Thyroid gland (tissue), 4 donors: ENCODE results near the gene TTC21A. TPM values are rescaled to one million over a fixed set of nuclear protein-coding genes. Genes with fewer than 3 reads are reported as not detected.

ENCODE experiments used
- DNase-seq, 2 donors: peaks; one replicate each; pipeline ENCODE4 v3.0.0-alpha.2; 2019
- H3K27ac ChIP-seq, 3 donors: fragments of 200-600 bp; sonication (generic); 1 replicate in 2 of 3; 2 replicates in 1 of 3; pipeline ENCODE4 v1.5.1; 2016 to 2019; ENCODE audit warnings: mild to moderate bottlenecking in 1 of 3, moderate library complexity in 1 of 3
- H3K27me3 ChIP-seq: fragments of 200-600 bp; sonication (generic); one replicate; pipeline ENCODE4 v1.5.1; 2019
- H3K36me3 ChIP-seq, 2 donors: fragments of 200-600 bp; sonication (generic); one replicate each; pipeline ENCODE4 v1.5.1; 2016 to 2019
- H3K4me1 ChIP-seq, 2 donors: fragments of 200-600 bp; sonication (generic); one replicate each; pipeline ENCODE4 v1.5.1; 2017 to 2019
- H3K4me3 ChIP-seq, 3 donors: fragments of 200-600 bp; sonication (generic); replicated peaks in 1 of 3; 1 replicate in 2 of 3; 2 replicates in 1 of 3; pipeline ENCODE4 v1.5.1; 2016; ENCODE audit warnings: mild to moderate bottlenecking in 1 of 3
- H3K9me3 ChIP-seq: fragments of 200-600 bp; sonication (generic); one replicate; pipeline ENCODE4 v1.5.1; 2017
- POLR2A ChIP-seq, 2 donors: fragments of 450-650 bp; IDR thresholded peaks; one replicate each; pipeline ENCODE4 v1.6.1; 2017; ENCODE audit warnings: antibody characterized with exemption in 2 of 2, mild to moderate bottlenecking in 2 of 2, moderate library complexity in 1 of 2
- WGBS, 2 donors: methylation state at CpG; one replicate each; pipeline ENCODE4 v1.1.5; 2017; 5-methylcytosine and 5-hydroxymethylcytosine counted together
- intact Hi-C: fragments of 100-400 bp; cut with DNase I; formaldehyde crosslinking; loops from one replicate; pipeline ENCODE4 v1.15.1; 2023
- total RNA-seq, 4 donors: library from RNA; depleted of rRNA; stranded (reverse); fragments of >200 nt; gene quantifications; one replicate each; pipeline ENCODE4 v1.2.3, GENCODE V29; 2016
- TF ChIP-seq, protein P1 (sequence below), 6 experiments: fragments of 200-600 bp in 3 of 6; fragments of 450-650 bp in 3 of 6; sonication (generic) in 3 of 6; IDR thresholded peaks; one replicate each; pipeline ENCODE4 v1.5.1; 2016 to 2019; ENCODE audit warnings: antibody characterized with exemption in 6 of 6, mild to moderate bottlenecking in 2 of 6, inconsistent platforms in 1 of 6, moderate library complexity in 1 of 6

The TTC21A gene
- total RNA-seq, 4 donors from 2014 or later = 8.9 to 17.8 (median 11.7) TPM

- intact Hi-C loops = no loop called here
- no peak for TF ChIP-seq POLR2A (IDR thresholded peaks at IDR 0.05)
- TF ChIP-seq, protein P1, sequence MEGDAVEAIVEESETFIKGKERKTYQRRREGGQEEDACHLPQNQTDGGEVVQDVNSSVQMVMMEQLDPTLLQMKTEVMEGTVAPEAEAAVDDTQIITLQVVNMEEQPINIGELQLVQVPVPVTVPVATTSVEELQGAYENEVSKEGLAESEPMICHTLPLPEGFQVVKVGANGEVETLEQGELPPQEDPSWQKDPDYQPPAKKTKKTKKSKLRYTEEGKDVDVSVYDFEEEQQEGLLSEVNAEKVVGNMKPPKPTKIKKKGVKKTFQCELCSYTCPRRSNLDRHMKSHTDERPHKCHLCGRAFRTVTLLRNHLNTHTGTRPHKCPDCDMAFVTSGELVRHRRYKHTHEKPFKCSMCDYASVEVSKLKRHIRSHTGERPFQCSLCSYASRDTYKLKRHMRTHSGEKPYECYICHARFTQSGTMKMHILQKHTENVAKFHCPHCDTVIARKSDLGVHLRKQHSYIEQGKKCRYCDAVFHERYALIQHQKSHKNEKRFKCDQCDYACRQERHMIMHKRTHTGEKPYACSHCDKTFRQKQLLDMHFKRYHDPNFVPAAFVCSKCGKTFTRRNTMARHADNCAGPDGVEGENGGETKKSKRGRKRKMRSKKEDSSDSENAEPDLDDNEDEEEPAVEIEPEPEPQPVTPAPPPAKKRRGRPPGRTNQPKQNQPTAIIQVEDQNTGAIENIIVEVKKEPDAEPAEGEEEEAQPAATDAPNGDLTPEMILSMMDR (IDR thresholded peaks at IDR 0.05) = no peak
- Histone ChIP-seq H3K4me1 (no peaks in the 10 kb centered on the region), H3K27me3 (no peaks in the 10 kb centered on the region), H3K27ac (no peak overlapping the region), H3K9me3 (no peaks in the 10 kb centered on the region), H3K4me3 (no peak overlapping the region), H3K36me3 (peaks cover 0 to 14% of the 10 kb centered on the region in 2 donors)
- WGBS, 2 donors = 98 to 100% methylated on average over 3 of the region's 3 CpGs
- DNase-seq = no peak
These were observed 8.4 kb downstream of the TTC21A start for GRCh38 chr3:39115870-39116269.

DNA sequence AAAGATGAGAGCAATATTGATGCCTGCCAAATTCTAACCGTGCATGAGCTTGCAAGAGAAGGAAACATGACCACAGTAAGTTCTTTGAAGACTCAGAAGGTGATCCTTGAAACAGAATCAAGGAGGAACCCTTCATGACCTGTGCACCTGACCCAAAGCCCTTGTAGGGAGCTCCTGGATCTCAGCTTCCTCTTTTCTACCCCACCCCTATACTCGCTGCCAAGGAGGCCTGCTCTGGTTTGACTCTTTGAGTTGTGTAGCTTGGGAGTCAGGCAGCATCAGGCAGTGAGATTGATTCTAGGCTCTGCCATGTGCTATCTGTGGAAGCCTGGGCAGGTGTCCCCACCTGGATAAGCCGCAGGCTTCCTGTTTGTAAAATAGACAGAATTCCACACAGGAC lies 10.6 kb downstream of the TTC21A start:
- Histone ChIP-seq H3K9me3 (no peaks in the 10 kb centered on the region), H3K27me3 (no peaks in the 10 kb centered on the region), H3K36me3 (peaks cover 0 to 14% of the 10 kb centered on the region in 2 donors), H3K4me3 (no peak overlapping the region), H3K4me1 (no peaks in the 10 kb centered on the region), H3K27ac (no peak overlapping the region)
- intact Hi-C loops = no loop called here
- no peak for DNase-seq
- TF ChIP-seq POLR2A (IDR thresholded peaks at IDR 0.05) = no peak
- TF ChIP-seq, protein P1 (IDR thresholded peaks at IDR 0.05) = no peak
- WGBS, 2 donors = 88 to 91% methylated on average over 3 of the region's 3 CpGs

GRCh38 chr3:39118931-39119660 lies 11.6 kb downstream of the TTC21A start:
- H3K27me3 ChIP-seq = no peaks in the 10 kb centered on the region
- 66 to 87% methylated on average over 5 of the region's 5 CpGs for WGBS, 2 donors
- no peaks in the 10 kb centered on the region for H3K9me3 ChIP-seq
- H3K4me3 ChIP-seq = no peak overlapping the region
- no peak overlapping the region for H3K27ac ChIP-seq
- intact Hi-C loops = no loop called here
- TF ChIP-seq POLR2A (IDR thresholded peaks at IDR 0.05) = no peak
- TF ChIP-seq, protein P1 (IDR thresholded peaks at IDR 0.05) = no peak
- H3K36me3 ChIP-seq = peaks cover 0 to 14% of the 10 kb centered on the region in 2 donors
- DNase-seq = no peak
- no peaks in the 10 kb centered on the region for H3K4me1 ChIP-seq

DNA sequence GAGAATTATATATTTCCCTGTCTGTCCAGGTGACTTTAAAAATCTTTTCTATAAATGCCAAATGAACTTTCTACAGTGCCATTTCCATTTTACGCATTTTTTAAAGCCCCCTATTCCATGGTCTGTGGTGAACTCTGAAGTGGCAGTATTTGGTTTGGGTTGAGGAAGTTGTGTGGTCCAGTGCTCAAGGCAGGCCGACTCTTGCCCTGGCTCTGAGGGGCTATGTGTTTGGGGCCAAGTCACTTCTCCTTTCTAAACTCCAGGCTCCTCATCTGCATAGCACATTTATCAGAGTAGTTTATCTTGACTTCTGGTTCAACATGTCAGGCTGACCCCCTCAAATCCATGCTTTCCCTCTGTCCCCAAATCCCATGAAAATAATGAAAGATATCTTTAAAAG lies 14.1 kb downstream of the TTC21A start:
- H3K27me3 ChIP-seq = no peaks in the 10 kb centered on the region
- H3K27ac ChIP-seq = no peak overlapping the region
- intact Hi-C loops = loop anchor here (5.0 kb wide), 1 partner anchor 161 kb away; the partner anchor contains the start of gene CX3CR1
- no peak overlapping the region for H3K4me3 ChIP-seq
- H3K36me3 ChIP-seq = peaks cover 0 to 14% of the 10 kb centered on the region in 2 donors
- no peak for DNase-seq
- H3K9me3 ChIP-seq = no peaks in the 10 kb centered on the region
- no peaks in the 10 kb centered on the region for H3K4me1 ChIP-seq
- 90 to 92% methylated on average over 2 of the region's 2 CpGs for WGBS, 2 donors
- TF ChIP-seq, protein P1 (IDR thresholded peaks at IDR 0.05) = no peak
- TF ChIP-seq POLR2A (IDR thresholded peaks at IDR 0.05) = no peak

DNA sequence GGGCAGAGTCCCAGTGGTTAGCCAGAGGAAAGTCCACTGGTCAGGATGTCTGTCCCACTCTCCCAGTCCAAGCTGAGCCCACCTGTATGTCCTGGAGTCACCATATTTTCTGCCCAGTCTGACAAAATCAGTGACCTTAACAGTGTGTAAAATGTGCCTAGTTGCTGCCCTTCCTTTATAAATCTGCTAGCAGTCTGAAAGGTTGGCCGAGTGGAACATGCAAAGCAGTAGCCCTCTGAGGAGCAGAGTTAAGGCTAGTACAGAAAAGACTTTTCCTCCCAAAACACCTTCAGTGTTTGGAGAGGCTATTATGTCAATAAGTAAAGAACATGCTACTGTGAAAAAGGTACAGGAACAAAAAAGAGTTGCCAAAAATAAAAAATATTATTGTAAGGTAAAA lies 15.3 kb downstream of the TTC21A start:
- H3K27me3 ChIP-seq = no peaks in the 10 kb centered on the region
- no peak overlapping the region for H3K27ac ChIP-seq
- H3K36me3 ChIP-seq = peaks cover 0 to 13% of the 10 kb centered on the region in 2 donors
- H3K9me3 ChIP-seq = no peaks in the 10 kb centered on the region
- no peak overlapping the region for H3K4me3 ChIP-seq
- TF ChIP-seq, protein P1 (IDR thresholded peaks at IDR 0.05) = no peak
- no peak for TF ChIP-seq POLR2A (IDR thresholded peaks at IDR 0.05)
- no peaks in the 10 kb centered on the region for H3K4me1 ChIP-seq
- intact Hi-C loops = loop anchor here (5.0 kb wide), 1 partner anchor 159 kb away; the partner anchor contains the start of gene CX3CR1
- WGBS, 2 donors = 84 to 88% methylated on average over 1 of the region's 1 CpG
- DNase-seq = no peak
